Brain pericyte (primary cell): ENCODE results near the gene CEBPZ.

ENCODE experiments used
- DNase-seq: peaks from one replicate; pipeline ENCODE4 v3.0.0-alpha.2; 2012; ENCODE audit warnings: low read depth, low spot score

The CEBPZ gene

DNA sequence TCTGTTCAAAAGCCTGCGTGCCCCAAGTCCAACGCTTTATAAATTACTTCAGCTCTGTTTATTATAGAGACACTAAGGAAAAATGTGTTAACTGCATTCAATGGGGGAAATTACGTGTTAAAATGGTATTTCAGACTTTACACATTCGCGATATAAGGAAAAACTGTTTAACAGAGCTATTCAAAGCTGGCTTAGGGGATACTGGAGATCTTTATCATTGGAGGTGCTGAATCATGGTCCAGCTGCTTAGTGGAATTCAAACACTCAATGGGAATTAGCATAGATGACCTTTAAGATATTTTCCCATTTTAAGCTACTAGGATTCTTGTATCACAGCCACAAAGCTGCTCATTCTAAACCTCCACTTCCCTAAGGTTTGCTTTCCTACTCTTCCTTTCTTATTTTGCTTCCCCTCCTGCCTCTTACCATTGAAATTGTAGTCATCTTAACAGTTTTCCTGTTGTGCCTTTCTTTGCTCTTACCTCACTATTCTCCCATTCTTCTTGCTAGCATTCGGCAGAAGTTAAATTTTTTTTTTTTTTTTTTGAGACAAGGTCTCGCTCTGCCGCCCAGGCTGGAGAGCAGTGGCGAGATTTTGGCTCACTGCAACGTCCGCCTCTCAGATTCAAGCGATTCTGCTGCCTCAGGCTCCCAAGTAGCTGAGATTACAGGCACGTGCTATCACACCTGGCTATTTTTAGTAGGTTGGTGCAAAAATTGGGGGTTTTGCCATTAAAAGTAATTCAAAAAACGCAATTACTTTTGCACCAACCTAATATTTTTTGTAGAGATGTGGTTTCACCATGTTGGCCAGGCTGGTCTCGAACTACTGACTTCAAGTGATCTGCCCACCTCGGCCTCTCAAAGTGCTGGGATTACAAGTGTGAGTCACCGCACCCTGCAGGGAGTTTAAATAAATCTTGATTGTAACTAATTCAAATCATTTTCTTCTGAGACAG, 49.4 kb downstream of the CEBPZ start:
- DNase-seq = no peak

DNA sequence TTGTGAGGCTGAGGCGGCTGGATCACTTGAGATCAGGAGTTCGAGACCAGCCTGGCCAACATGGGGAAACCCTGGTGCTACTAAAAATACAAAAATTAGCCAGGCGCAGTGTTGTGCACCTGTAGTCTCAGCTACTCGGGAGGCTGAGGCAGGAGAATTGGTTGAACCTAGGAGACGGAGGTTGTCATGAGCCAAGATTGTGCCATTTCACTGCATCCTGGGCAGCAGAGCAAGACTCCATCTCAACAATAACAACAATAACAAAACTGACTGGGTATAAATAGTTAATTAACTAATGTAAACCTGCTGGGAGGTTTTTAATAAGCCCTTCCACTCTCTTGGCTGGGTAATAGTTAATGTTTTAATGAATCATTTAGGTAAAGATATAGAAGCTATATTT, 50.8 kb downstream of the CEBPZ start:
- DNase-seq = no peak

DNA sequence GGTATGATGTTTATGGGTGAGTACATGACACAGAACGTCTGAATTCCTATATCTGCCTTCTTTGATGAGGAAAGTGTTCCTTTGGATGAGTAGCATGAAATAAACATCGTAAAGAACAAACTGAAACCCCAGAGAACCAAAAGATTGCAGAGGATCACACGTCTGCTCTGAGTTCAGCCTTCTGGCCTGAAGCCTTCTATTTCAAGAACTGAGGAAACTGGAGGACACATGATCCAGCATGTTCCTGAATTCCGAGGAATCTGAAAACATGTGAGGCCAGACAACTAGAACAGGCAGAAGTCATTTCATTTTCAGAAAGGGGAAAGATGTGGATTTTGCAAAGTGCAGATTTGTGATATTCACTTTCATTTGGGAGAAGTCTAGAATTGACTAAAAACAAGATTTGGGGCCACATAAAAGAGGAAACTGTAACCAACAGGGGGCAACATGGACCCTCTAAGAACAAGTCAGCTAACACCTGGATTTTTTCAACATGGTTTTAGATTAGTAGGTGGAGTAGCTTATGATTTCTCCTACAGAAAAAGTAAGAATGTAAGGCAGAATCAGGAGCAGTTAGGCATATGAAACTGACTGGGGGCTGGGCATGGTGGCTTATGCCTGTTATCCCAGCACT, 51.3 kb downstream of the CEBPZ start:
- no peak for DNase-seq

DNA sequence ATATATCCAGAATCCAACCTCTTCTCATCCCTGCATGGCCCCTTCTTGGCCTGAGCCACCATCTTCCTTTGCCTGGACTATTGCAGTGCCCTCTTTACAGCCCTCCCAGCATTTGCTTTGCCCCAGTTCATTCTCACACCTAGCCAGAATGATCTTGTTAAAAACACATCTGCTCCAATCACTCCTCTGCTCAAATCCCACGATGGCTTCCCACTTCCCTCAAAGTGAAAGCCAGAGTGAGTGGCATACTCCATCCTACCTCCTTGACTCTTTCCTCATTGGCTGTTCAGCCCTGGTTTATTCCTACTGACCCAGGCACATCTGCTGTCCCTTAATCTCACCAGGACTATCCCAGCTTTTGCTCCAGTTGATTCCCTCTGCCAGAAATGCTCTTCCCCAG, 57.7 kb downstream of the CEBPZ start:
- DNase-seq = no peak

DNA sequence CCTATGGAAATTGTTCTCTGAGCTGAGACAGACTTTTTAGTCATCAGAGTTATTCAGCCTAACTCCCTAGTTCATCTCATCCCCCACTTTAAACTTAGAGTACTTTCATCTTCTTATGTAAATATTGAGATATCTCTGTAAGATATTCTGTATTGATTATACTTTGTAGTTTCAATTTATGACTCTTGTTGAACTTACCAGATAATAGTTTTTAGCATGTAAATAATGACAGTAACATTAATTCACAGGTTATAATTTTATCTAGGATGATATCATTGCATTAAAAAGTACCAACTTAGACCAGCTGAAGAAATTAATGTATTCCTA, 59.8 kb downstream of the CEBPZ start:
- DNase-seq = no peak

DNA sequence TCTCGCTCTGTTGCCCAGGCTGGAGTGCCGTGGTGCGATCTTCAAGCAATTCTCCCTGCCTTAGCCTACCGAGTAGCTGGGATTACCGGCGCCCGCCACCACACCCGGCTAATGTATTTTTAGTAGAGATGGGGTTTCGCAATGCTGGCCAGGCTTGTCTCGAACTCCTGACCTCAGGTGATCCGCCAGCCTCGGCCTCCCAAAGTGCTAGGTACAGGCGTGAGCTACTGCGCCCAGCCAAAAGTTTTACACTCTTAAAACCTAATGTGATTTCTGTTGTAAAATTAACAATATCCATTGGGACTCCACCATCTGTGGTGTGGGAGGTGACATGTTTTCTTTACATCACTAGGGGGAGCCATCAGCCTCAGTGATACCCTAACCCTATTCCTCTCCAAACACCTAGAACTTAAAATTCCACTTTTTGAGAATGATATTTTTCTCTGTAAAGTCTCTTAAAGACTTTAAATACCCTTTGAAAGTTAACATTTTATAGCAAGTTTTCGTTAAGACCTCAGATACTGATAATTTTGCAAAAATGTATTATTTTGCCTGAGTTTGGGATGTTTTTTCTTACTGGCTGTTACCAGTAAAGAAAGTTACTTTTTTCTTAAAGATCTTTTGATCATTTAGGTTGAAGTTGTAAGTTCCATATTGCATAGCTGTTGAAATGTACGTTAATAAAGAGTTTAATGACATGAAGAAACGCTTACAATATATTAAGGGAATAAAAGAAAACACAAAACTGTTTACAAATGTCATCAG, 63.0 kb downstream of the CEBPZ start:
- no peak for DNase-seq

DNA sequence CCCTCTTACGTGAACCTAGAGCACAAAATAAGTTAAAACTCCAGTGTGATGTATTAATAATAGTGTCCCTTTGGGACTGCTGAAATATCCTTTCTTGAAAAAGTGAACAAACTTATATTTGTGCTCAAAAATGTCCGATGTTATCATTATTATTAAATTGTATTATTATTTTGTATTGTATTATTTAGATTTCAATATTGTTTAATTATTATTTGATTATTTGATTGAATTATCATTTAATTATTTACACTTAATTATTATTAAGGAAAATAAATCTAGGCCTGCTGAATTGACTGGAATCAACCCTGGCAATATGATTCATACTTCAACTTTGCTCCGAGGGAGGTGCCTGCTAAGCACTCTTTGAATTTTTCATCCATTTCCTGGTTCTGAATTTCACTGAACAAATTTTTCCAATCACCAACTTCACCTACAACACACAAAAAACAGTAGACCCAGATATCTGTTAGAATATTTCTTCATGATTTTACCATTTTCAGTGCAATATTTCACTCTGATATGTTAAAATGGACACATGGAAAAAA, 63.7 kb downstream of the CEBPZ start:
- no peak for DNase-seq

DNA sequence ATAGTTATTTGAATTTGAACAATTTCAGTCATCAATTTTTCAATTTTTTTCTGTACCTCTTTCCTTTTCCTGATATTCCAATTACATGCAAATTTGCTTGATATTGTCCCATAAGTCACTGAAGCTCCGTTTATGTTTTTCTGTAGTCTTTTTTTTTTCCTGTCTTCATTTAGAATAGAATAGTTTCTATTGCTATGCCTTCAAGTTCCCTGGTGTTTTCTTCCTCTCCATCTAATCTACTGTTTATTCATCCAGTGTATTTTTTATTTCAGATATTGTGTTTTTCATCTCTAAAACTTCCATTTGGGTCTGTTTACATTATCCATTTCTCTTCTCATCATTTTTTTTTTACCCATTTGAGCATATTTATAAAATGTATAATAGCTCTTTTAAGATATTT, 66.6 kb downstream of the CEBPZ start:
- no peak for DNase-seq

DNA sequence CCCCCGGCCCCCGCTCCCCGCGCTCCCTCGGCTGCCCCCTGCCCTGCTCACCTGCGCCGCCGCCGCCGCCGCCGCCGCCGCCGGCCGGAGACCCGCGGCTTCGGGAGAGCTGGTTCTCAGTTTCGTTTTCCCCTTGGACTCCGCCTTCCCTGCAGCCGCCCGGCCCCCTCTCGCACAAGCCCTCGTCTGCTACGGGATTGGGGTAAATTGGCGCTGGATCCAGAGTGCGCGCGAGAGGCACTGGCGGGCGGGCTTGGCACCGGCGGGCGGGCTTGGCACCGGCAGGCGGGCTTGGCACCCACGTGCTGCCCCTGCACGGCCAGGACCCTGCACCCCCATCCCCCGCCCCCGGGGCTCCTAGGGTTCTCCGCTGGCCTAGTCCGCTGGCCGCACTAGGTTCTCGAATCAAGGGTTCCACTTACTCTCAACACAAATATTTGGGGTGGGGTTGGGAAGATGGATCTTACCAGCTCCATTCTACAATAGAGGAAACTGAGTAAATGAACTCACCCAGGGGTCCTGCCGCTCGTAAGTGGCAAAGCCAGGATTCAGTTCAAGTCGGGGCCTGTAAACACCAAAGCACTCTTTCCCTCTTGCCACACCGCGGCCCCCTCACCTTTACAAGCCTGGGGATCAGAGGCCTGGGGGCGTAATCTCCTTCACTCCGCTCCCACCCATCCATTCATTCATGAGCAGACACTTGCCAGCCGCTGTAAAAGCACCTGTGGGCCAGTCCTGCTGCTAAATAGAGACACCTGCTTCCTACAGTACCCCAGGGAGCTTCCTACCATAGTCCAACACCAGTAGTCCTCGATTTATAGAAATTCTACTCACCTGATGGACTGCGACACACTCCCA, 74.3 kb downstream of the CEBPZ start, which contains the start of gene EIF2AK2:
TSS of gene EIF2AK2 (minus strand) at position 124 of the 858 bp plus-strand sequence. CDS start 9,174 bp downstream, outside the sequence.
- DNase-seq = no peak

DNA sequence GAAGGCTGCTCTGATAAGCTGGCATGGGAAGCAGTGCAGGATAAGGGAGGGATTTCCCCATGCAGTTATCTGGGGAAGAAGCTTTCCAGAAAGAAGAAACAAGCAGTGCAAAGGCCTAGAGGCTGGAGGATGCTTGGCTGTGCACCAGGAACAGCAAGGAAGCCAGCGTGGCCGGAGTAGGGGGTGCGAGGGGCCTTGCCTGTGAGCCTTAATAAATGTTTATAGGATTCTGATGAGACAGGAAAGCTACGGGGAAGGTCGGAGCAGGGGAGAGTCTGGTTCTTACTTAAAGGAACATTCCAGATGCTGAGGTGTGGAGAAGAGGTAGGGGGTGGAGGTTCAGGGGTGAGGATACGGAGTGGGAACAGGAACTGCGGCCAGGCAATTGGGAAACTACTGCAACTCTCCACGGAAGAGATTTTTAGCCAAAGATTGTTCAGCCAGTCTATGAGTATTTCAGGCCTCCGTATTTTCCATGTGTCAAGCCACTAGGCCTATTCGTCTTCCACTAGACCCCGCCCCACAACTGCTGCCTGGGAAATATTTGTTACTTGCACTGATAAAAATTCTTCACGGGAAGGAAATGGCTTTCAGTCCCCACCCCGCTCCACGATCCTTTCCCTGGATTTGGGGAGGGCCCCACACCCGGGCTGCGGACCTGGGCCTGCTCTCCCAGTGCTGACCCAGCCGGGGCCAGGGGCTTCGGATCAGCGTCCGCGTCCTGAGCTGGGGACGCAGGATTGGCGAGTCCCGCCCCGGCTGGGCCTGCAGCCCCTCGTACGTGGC, 75.1 kb downstream of the CEBPZ start:
- no peak for DNase-seq

DNA sequence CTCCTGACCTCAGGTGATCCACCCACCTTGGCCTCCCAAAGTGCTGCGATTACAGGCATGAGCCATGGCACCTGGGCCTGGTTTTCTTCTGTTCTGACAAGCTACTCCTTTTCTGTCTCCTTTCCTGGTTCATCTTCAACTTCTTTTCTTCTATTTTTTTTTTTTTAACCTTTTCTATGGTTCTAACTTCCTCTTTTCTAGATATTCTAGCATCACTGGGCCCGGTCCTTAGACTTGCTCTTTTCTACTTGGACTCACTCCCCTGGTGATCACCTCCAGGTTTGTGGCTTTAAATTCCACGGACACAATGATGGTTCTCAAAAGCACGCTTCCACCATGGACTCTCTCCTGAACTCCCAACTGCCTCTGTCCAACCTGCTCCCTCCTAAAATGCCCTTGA, 76.6 kb downstream of the CEBPZ start:
- no peak for DNase-seq

DNA sequence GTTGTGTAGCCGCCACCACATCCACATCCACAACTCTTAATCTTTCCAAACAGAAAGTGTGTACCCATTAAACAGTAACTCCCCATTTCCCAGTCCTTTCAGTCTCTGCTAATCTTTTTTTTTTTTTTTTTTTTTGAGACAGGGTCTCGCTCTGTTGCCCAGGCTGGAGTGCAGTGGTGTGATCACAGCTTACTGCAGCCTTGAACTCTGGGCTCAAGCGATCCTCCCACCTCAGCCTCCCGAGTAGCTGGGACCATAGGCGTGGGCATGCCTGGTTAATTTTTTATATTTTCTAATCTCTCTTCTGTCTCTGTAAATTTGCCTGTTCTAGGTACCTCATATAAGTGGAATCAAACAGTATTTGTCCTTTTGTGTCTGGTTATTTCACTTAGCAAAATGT, 78.2 kb downstream of the CEBPZ start:
- DNase-seq = no peak
